Measurements from ENCODE around the gene KLHL40. TPM values are rescaled to one million over a fixed set of nuclear protein-coding genes. Genes with fewer than 3 reads are reported as not detected.

The KLHL40 gene
- total and polyA plus RNA-seq, 5 donors from 2014 or later = not detected

- Histone ChIP-seq H3K4me3 (ENCODE audit: low read depth, low read length) (no peak overlapping the region), H3K36me3 (ENCODE audit: control insufficient read depth, insufficient read depth, low read length) (no peaks in the 10 kb centered on the region), H3K27ac (ENCODE audit: insufficient read depth, low read length, poor library complexity, severe bottlenecking) (no peak overlapping the region), H3K4me1 (ENCODE audit: control insufficient read depth, insufficient read depth, low read length, poor library complexity, severe bottlenecking) (no peaks in the 10 kb centered on the region), H3K9me3 (ENCODE audit: control insufficient read depth in 2 of 2, low read length in 2 of 2) (no peaks in the 10 kb centered on the region), H3K27me3 (ENCODE audit: control insufficient read depth, insufficient read depth, low read length) (no peaks in the 10 kb centered on the region)
- Mint-ChIP-seq H3K36me3 (no peaks in the 10 kb centered on the region), H3K9me3 (peaks cover 0 to 3% (median 0%) of the 10 kb centered on the region in 7 donors), H3K27me3 (peaks cover 11% of the 10 kb centered on the region), H3K27ac (no peak overlapping the region), H3K4me3 (no peak overlapping the region), H3K4me1 (peaks cover 0 to 4% (median 0%) of the 10 kb centered on the region in 4 donors)
- no peak for ATAC-seq (ENCODE audit: low read depth in 2 of 2)
- DNase-seq = no peak
Observed at GRCh38 chr3:42730706-42731420, 45.5 kb downstream of the KLHL40 start.

- DNase-seq (no peak), ATAC-seq (ENCODE audit: low read depth in 2 of 2) (no peak)
- H3K9me3 Mint-ChIP-seq = peaks cover 0 to 3% (median 0%) of the 10 kb centered on the region in 7 donors
- peak overlapping the region in 1 of 3 donors; percentile 20 for H3K27ac Mint-ChIP-seq
- H3K9me3 ChIP-seq (ENCODE audit: control insufficient read depth in 2 of 2, low read length in 2 of 2) = no peaks in the 10 kb centered on the region
- H3K4me1 Mint-ChIP-seq = peaks cover 0 to 4% (median 0%) of the 10 kb centered on the region in 4 donors
- peaks cover 7% of the 10 kb centered on the region for H3K27me3 Mint-ChIP-seq
- no peak overlapping the region for H3K27ac ChIP-seq (ENCODE audit: insufficient read depth, low read length, poor library complexity, severe bottlenecking)
- H3K36me3 Mint-ChIP-seq = no peaks in the 10 kb centered on the region
- no peaks in the 10 kb centered on the region for H3K27me3 ChIP-seq (ENCODE audit: control insufficient read depth, insufficient read depth, low read length)
- H3K36me3 ChIP-seq (ENCODE audit: control insufficient read depth, insufficient read depth, low read length) = no peaks in the 10 kb centered on the region
- H3K4me3 ChIP-seq (ENCODE audit: low read depth, low read length) = no peak overlapping the region
- H3K4me3 Mint-ChIP-seq = no peak overlapping the region
- H3K4me1 ChIP-seq (ENCODE audit: control insufficient read depth, insufficient read depth, low read length, poor library complexity, severe bottlenecking) = no peaks in the 10 kb centered on the region
Observed at GRCh38 chr3:42731476-42732195, 46.3 kb downstream of the KLHL40 start.

GRCh38 chr3:42732196-42732828 lies 47.0 kb downstream of the KLHL40 start:
- Mint-ChIP-seq H3K9me3 (peaks cover 0 to 1% (median 0%) of the 10 kb centered on the region in 7 donors), H3K4me3 (no peak overlapping the region), H3K27ac (peak overlapping the region in 1 of 3 donors; percentile 20), H3K27me3 (peaks cover 7% of the 10 kb centered on the region), H3K36me3 (no peaks in the 10 kb centered on the region), H3K4me1 (peaks cover 0 to 4% (median 0%) of the 10 kb centered on the region in 4 donors)
- Histone ChIP-seq H3K27ac (ENCODE audit: insufficient read depth, low read length, poor library complexity, severe bottlenecking) (no peak overlapping the region), H3K27me3 (ENCODE audit: control insufficient read depth, insufficient read depth, low read length) (no peaks in the 10 kb centered on the region), H3K4me1 (ENCODE audit: control insufficient read depth, insufficient read depth, low read length, poor library complexity, severe bottlenecking) (no peaks in the 10 kb centered on the region), H3K4me3 (ENCODE audit: low read depth, low read length) (no peak overlapping the region), H3K36me3 (ENCODE audit: control insufficient read depth, insufficient read depth, low read length) (no peaks in the 10 kb centered on the region), H3K9me3 (ENCODE audit: control insufficient read depth in 2 of 2, low read length in 2 of 2) (no peaks in the 10 kb centered on the region)
- no peak for DNase-seq
- no peak for ATAC-seq (ENCODE audit: low read depth in 2 of 2)

- no peak overlapping the region for H3K27ac ChIP-seq (ENCODE audit: insufficient read depth, low read length, poor library complexity, severe bottlenecking)
- no peaks in the 10 kb centered on the region for H3K9me3 ChIP-seq (ENCODE audit: control insufficient read depth in 2 of 2, low read length in 2 of 2)
- Mint-ChIP-seq H3K4me3 (no peak overlapping the region), H3K27me3 (peaks cover 7% of the 10 kb centered on the region), H3K36me3 (no peaks in the 10 kb centered on the region), H3K4me1 (peaks cover 0 to 4% (median 0%) of the 10 kb centered on the region in 4 donors), H3K27ac (no peak overlapping the region), H3K9me3 (peaks cover 0 to 1% (median 0%) of the 10 kb centered on the region in 7 donors)
- H3K36me3 ChIP-seq (ENCODE audit: control insufficient read depth, insufficient read depth, low read length) = no peaks in the 10 kb centered on the region
- DNase-seq (no peak), ATAC-seq (ENCODE audit: low read depth in 2 of 2) (no peak)
- no peaks in the 10 kb centered on the region for H3K4me1 ChIP-seq (ENCODE audit: control insufficient read depth, insufficient read depth, low read length, poor library complexity, severe bottlenecking)
- no peak overlapping the region for H3K4me3 ChIP-seq (ENCODE audit: low read depth, low read length)
- no peaks in the 10 kb centered on the region for H3K27me3 ChIP-seq (ENCODE audit: control insufficient read depth, insufficient read depth, low read length)
Observed at GRCh38 chr3:42732829-42733459, 47.6 kb downstream of the KLHL40 start.

- Mint-ChIP-seq H3K27me3 (peaks cover 7% of the 10 kb centered on the region), H3K4me1 (peaks cover 0 to under 1% (median 0%) of the 10 kb centered on the region in 4 donors), H3K27ac (no peak overlapping the region), H3K36me3 (no peaks in the 10 kb centered on the region), H3K4me3 (no peak overlapping the region), H3K9me3 (peaks cover 0 to 4% (median 0%) of the 10 kb centered on the region in 7 donors)
- no peaks in the 10 kb centered on the region for H3K36me3 ChIP-seq (ENCODE audit: control insufficient read depth, insufficient read depth, low read length)
- no peak overlapping the region for H3K27ac ChIP-seq (ENCODE audit: insufficient read depth, low read length, poor library complexity, severe bottlenecking)
- H3K9me3 ChIP-seq (ENCODE audit: control insufficient read depth in 2 of 2, low read length in 2 of 2) = no peaks in the 10 kb centered on the region
- ATAC-seq (ENCODE audit: low read depth in 2 of 2) = no peak
- DNase-seq = no peak
- H3K4me3 ChIP-seq (ENCODE audit: low read depth, low read length) = no peak overlapping the region
- no peaks in the 10 kb centered on the region for H3K27me3 ChIP-seq (ENCODE audit: control insufficient read depth, insufficient read depth, low read length)
- no peaks in the 10 kb centered on the region for H3K4me1 ChIP-seq (ENCODE audit: control insufficient read depth, insufficient read depth, low read length, poor library complexity, severe bottlenecking)
Observed at GRCh38 chr3:42733501-42734262, 48.3 kb downstream of the KLHL40 start.

- Mint-ChIP-seq H3K4me1 (no peaks in the 10 kb centered on the region), H3K9me3 (peaks cover 0 to 4% (median 0%) of the 10 kb centered on the region in 7 donors), H3K36me3 (no peaks in the 10 kb centered on the region), H3K27ac (no peak overlapping the region), H3K27me3 (peaks cover 7% of the 10 kb centered on the region), H3K4me3 (no peak overlapping the region)
- ATAC-seq (ENCODE audit: low read depth in 2 of 2) (no peak), DNase-seq (no peak)
- no peaks in the 10 kb centered on the region for H3K9me3 ChIP-seq (ENCODE audit: control insufficient read depth in 2 of 2, low read length in 2 of 2)
- no peaks in the 10 kb centered on the region for H3K27me3 ChIP-seq (ENCODE audit: control insufficient read depth, insufficient read depth, low read length)
- H3K27ac ChIP-seq (ENCODE audit: insufficient read depth, low read length, poor library complexity, severe bottlenecking) = no peak overlapping the region
- no peaks in the 10 kb centered on the region for H3K4me1 ChIP-seq (ENCODE audit: control insufficient read depth, insufficient read depth, low read length, poor library complexity, severe bottlenecking)
- no peak overlapping the region for H3K4me3 ChIP-seq (ENCODE audit: low read depth, low read length)
- H3K36me3 ChIP-seq (ENCODE audit: control insufficient read depth, insufficient read depth, low read length) = no peaks in the 10 kb centered on the region
Observed at GRCh38 chr3:42734263-42734860, 49.0 kb downstream of the KLHL40 start.

- H3K27ac ChIP-seq (ENCODE audit: insufficient read depth, low read length, poor library complexity, severe bottlenecking) = no peak overlapping the region
- Mint-ChIP-seq H3K27me3 (peaks cover 7% of the 10 kb centered on the region), H3K4me1 (no peaks in the 10 kb centered on the region), H3K9me3 (peaks cover 0 to 4% (median 0%) of the 10 kb centered on the region in 7 donors), H3K36me3 (no peaks in the 10 kb centered on the region), H3K27ac (peak overlapping the region in 1 of 3 donors; percentile 52), H3K4me3 (no peak overlapping the region)
- no peaks in the 10 kb centered on the region for H3K27me3 ChIP-seq (ENCODE audit: control insufficient read depth, insufficient read depth, low read length)
- ATAC-seq (ENCODE audit: low read depth in 2 of 2) (no peak), DNase-seq (no peak)
- no peaks in the 10 kb centered on the region for H3K9me3 ChIP-seq (ENCODE audit: control insufficient read depth in 2 of 2, low read length in 2 of 2)
- H3K4me1 ChIP-seq (ENCODE audit: control insufficient read depth, insufficient read depth, low read length, poor library complexity, severe bottlenecking) = no peaks in the 10 kb centered on the region
- no peak overlapping the region for H3K4me3 ChIP-seq (ENCODE audit: low read depth, low read length)
- no peaks in the 10 kb centered on the region for H3K36me3 ChIP-seq (ENCODE audit: control insufficient read depth, insufficient read depth, low read length)
Observed at GRCh38 chr3:42735019-42735418, 49.7 kb downstream of the KLHL40 start.

All from CD4-positive, CD25-positive, alpha-beta regulatory T cell (primary cell).